Fibroblast of lung (primary cell): ENCODE results near the gene COL15A1.

Experiments
- CTCF ChIP-seq, 2 donors: IDR thresholded peaks in 1 of 2; conservative IDR thresholded peaks in 1 of 2; 1 replicate in 1 of 2; 2 replicates in 1 of 2; pipeline ENCODE4 v1.5.1; 2011 to 2012; ENCODE audit warnings: low read length in 2 of 2, control low read depth in 1 of 2, inconsistent platforms in 1 of 2, low read depth in 1 of 2, mild to moderate bottlenecking in 1 of 2
- EZH2 ChIP-seq: IDR thresholded peaks from 2 replicates; pipeline ENCODE4 v1.5.1; 2012; ENCODE audit warnings: low read length, control low read depth, mild to moderate bottlenecking; ENCODE audit errors: missing control alignments

- TF ChIP-seq CTCF (conservative IDR thresholded peaks at IDR 0.05 in 1 of 2, IDR thresholded peaks at IDR 0.05 in 1 of 2; ENCODE audit: low read depth in 1 of 2, low read length in 2 of 2): no peak
- no peak for TF ChIP-seq EZH2
Observed at GRCh38 chr9:99008203-99008602, 64.5 kb downstream of the COL15A1 start.
